ENCODE data around the gene CNDP1.
"Not testable (repeated sequence)": the region's sequence is repeated elsewhere in the genome, so short reads cannot be mapped to it uniquely, and the experiment has no call there.

GRCh38 chr18:74565993-74566392, 31.7 kb downstream of the CNDP1 start:
- TF ChIP-seq CTCF (IDR thresholded peaks at IDR 0.05; ENCODE audit: low read depth, low read length); POLR2A (IDR thresholded peaks at IDR 0.05; ENCODE audit: extremely low read depth, insufficient read length); MAX (IDR thresholded peaks at IDR 0.05; ENCODE audit: low read depth, low read length); MYC (IDR thresholded peaks at IDR 0.05; ENCODE audit: low read depth, low read length): not testable (repeated sequence)
